Brain microvascular endothelial cell (primary cell): Measurements from ENCODE around the gene APLF.
"Not testable (repeated sequence)": the region's sequence is repeated elsewhere in the genome, so short reads cannot be mapped to it uniquely, and the experiment has no call there.

Source experiments
- DNase-seq: peaks from one replicate; pipeline ENCODE4 v3.0.0-alpha.2; 2020
- H3K27ac ChIP-seq: fragments of 250-450 bp; sonication (Bioruptor Pico); 2 replicates; pipeline ENCODE4 v1.5.1; 2020; ENCODE audit warnings: mild to moderate bottlenecking, moderate library complexity
- H3K27me3 ChIP-seq: fragments of 250-450 bp; sonication (Bioruptor Pico); replicated peaks from 2 replicates; pipeline ENCODE4 v1.5.1; 2020; ENCODE audit warnings: mild to moderate bottlenecking
- H3K36me3 ChIP-seq: fragments of 250-450 bp; sonication (Bioruptor Pico); replicated peaks from 2 replicates; pipeline ENCODE4 v1.5.1; 2020; ENCODE audit warnings: mild to moderate bottlenecking
- H3K4me3 ChIP-seq: 2 replicates; pipeline ENCODE4 v1.5.1; 2011; ENCODE audit warnings: low read depth, mild to moderate bottlenecking, control low read depth, low read length, moderate library complexity
- CTCF ChIP-seq: IDR thresholded peaks from 2 replicates; pipeline ENCODE4 v1.5.1; 2011; ENCODE audit warnings: low read depth, mild to moderate bottlenecking, moderate library complexity, low read length, control low read depth, inconsistent platforms; ENCODE audit errors: missing control alignments
- in situ Hi-C: cut with HindIII; loops from 2 replicates; pipeline ENCODE4 v1.10.0; 2017; ENCODE audit warnings: low sequenced_read_pairs, low pct_ligation_motif_present

Gene APLF

GRCh38 chr2:68487773-68488355, 20.5 kb downstream of the APLF start:
- Histone ChIP-seq H3K4me3 (no peak overlapping the region), H3K27me3 (no peaks in the 10 kb centered on the region), H3K36me3 (no peaks in the 10 kb centered on the region), H3K27ac (no peak overlapping the region)
- in situ Hi-C loops = no loop called here
- peak; percentile 27 for TF ChIP-seq CTCF
- no peak for DNase-seq

- DNase-seq = peak; percentile 29
- H3K36me3 ChIP-seq, H3K27me3 ChIP-seq, H3K4me3 ChIP-seq, in situ Hi-C loops, H3K27ac ChIP-seq: not testable (repeated sequence)
These were observed 21.2 kb downstream of the APLF start for GRCh38 chr2:68488605-68489004.

- H3K27ac ChIP-seq = no peak overlapping the region
- H3K27me3 ChIP-seq = no peaks in the 10 kb centered on the region
- in situ Hi-C loops = no loop called here
- no peak overlapping the region for H3K4me3 ChIP-seq
- no peak for TF ChIP-seq CTCF
- DNase-seq = no peak
- H3K36me3 ChIP-seq = no peaks in the 10 kb centered on the region
These were observed 21.9 kb downstream of the APLF start for GRCh38 chr2:68489282-68489681.

- H3K36me3 ChIP-seq = no peaks in the 10 kb centered on the region
- no peak overlapping the region for H3K4me3 ChIP-seq
- no peak for DNase-seq
- H3K27me3 ChIP-seq = no peaks in the 10 kb centered on the region
- no peak for TF ChIP-seq CTCF
- in situ Hi-C loops = no loop called here
- H3K27ac ChIP-seq = no peak overlapping the region
These were observed 24.2 kb downstream of the APLF start for GRCh38 chr2:68491582-68491981.

- TF ChIP-seq CTCF = no peak
- Histone ChIP-seq H3K36me3 (no peaks in the 10 kb centered on the region), H3K4me3 (no peak overlapping the region), H3K27me3 (no peaks in the 10 kb centered on the region), H3K27ac (no peak overlapping the region)
- no peak for DNase-seq
- in situ Hi-C loops = no loop called here
These were observed 31.7 kb downstream of the APLF start for GRCh38 chr2:68499133-68499532.

- Histone ChIP-seq H3K4me3 (no peak overlapping the region), H3K27ac (no peak overlapping the region), H3K36me3 (no peaks in the 10 kb centered on the region), H3K27me3 (no peaks in the 10 kb centered on the region)
- no peak for TF ChIP-seq CTCF
- in situ Hi-C loops = no loop called here
- DNase-seq = no peak
These were observed 33.3 kb downstream of the APLF start for GRCh38 chr2:68500649-68501048.
